Heart left ventricle (tissue), 16 donors: ENCODE results near the gene TIMD4. TPM values are rescaled to one million over a fixed set of nuclear protein-coding genes. Genes with fewer than 3 reads are reported as not detected.

Experiments
- ATAC-seq, 4 donors: fragments of 200-7000 bp; cut with Tn5 transposase; one replicate each; pipeline ENCODE4 v1.9.1; 2020 to 2022; ENCODE audit warnings: moderate library complexity in 4 of 4, mild to moderate bottlenecking in 3 of 4, moderate number of reproducible peaks in 1 of 4
- DNase-seq, 5 donors: peaks; one replicate each; pipeline ENCODE4 v3.0.0-alpha.2; 2020
- H3K27ac ChIP-seq, 12 donors: fragments of 200-600 bp; sonication (generic) in 4 of 12; one replicate each; pipeline versions ENCODE4 v1.5.0 to v1.8.0; 2016 to 2022; ENCODE audit warnings: mild to moderate bottlenecking in 2 of 12
- H3K27me3 ChIP-seq, 9 donors: fragments of 200-600 bp; sonication (generic) in 2 of 9; one replicate each; pipeline versions ENCODE4 v1.5.1 to v1.8.0; 2016 to 2022; ENCODE audit warnings: mild to moderate bottlenecking in 3 of 9
- H3K36me3 ChIP-seq, 9 donors: fragments of 200-600 bp; sonication (generic) in 2 of 9; one replicate each; pipeline versions ENCODE4 v1.5.0 to v1.8.0; 2018 to 2022; ENCODE audit warnings: mild to moderate bottlenecking in 2 of 9
- H3K4me1 ChIP-seq, 12 donors: fragments of 200-600 bp; sonication (generic) in 4 of 12; one replicate each; pipeline versions ENCODE4 v1.5.0 to v1.8.0; 2016 to 2022; ENCODE audit warnings: mild to moderate bottlenecking in 3 of 12
- H3K4me3 ChIP-seq, 12 donors: fragments of 200-600 bp; sonication (generic) in 4 of 12; one replicate each; pipeline versions ENCODE4 v1.5.0 to v1.8.0; 2017 to 2022; ENCODE audit warnings: mild to moderate bottlenecking in 9 of 12, moderate library complexity in 4 of 12
- H3K9me3 ChIP-seq, 12 donors: fragments of 200-600 bp; sonication (generic) in 4 of 12; one replicate each; pipeline versions ENCODE4 v1.5.0 to v1.8.0; 2016 to 2022; ENCODE audit warnings: mild to moderate bottlenecking in 1 of 12
- CTCF ChIP-seq, 12 donors: fragments of 200-600 bp; sonication (generic) in 4 of 12; IDR thresholded peaks; one replicate each; pipeline versions ENCODE4 v1.5.0 to v1.8.0; 2018 to 2022; ENCODE audit warnings: antibody characterized with exemption in 12 of 12, mild to moderate bottlenecking in 5 of 12
- POLR2A ChIP-seq, 2 donors: fragments of 450-650 bp; IDR thresholded peaks; one replicate each; pipeline ENCODE4 v1.6.1; 2017; ENCODE audit warnings: antibody characterized with exemption in 2 of 2, mild to moderate bottlenecking in 2 of 2, moderate library complexity in 2 of 2
- WGBS, 4 donors: extraction: QIAGEN DNeasy Blood & Tissue Kit in 2 of 4; methylation state at CpG; one replicate each; pipeline versions ENCODE4 v1.1.5 to v1.1.7; 2013 to 2018; 5-methylcytosine and 5-hydroxymethylcytosine counted together
- intact Hi-C, 10 donors: fragments of 100-400 bp; cut with DNase I; formaldehyde crosslinking; loops; one replicate each; pipeline versions ENCODE4 v1.11.1 to v1.14.2; 2022
- polyA plus RNA-seq, 2 donors: library from polyadenylated mRNA; stranded (reverse); fragments of 200-250 nt; gene quantifications; one replicate each; pipeline ENCODE4 v1.2.3, GENCODE V29; 2013
- total RNA-seq, 9 donors: library from RNA; depleted of rRNA in 2 of 9; stranded (reverse); fragments of >200 nt in 2 of 9; fragmentation: NEBNext Ultra II Directional in 3 of 9; extraction: Animal tissue kit (Norgen Biotek cat#: 25700) in 3 of 9; gene quantifications; one replicate each; pipeline versions ENCODE4 v1.1.0 to v1.2.4, GENCODE V29; 2016 to 2023
- donor health status: ischemic (EF 13 %, LVEDD 7.1; RV severe dilation, severe dysfunction).
- donor health status: healthy with polysubstance abuse.
- donor health status: DM: no; HTN: yes; CAD: no.
- donor health status: DM: no; HTN: no; CAD: no.
- donor health status: ischemic (EF 25% LVEDD 6.9; RV normal size, moderate dysfunction).
- donor health status: ischemic (EF 25% LVEDD 5.7; RV mildly dilated, moderate dysfunction).
- donor health status: healthy.
- donor health status: DM: yes; HTN: yes; CAD: no.
- donor health status: ischemic (EF 35%, LVEDD 5.7; RV mildly dilated, moderate dysfunction).
- donor health status: nonischemic (EF 11% LVEDD 7.7; RV severe dilation, severe dysfunction).
- donor health status: DM: yes; HTN: yes; CAD: no.
- donor health status: PGD.
- donor health status: ischemic (EF 29% LVEDD 5.4; RV normal size, mild dysfunction).
- donor health status: nonischemic (EF 23%, LVEDD 6.1; RV moderate dilation, normal function).

TIMD4 gene
- total and polyA plus RNA-seq, 11 donors, result 0.42 to 14.8 (median 0.45) TPM; not detected in 8

- TF ChIP-seq CTCF (IDR thresholded peaks at IDR 0.05) (no peak), POLR2A (IDR thresholded peaks at IDR 0.05) (no peak)
- Histone ChIP-seq H3K36me3 (no peaks in the 10 kb centered on the region), H3K27ac (no peak overlapping the region), H3K4me1 (no peaks in the 10 kb centered on the region), H3K4me3 (no peak overlapping the region), H3K9me3 (peaks cover 0 to 3% (median 0%) of the 10 kb centered on the region in 12 donors), H3K27me3 (no peaks in the 10 kb centered on the region)
- 81 to 82% (median 82%) methylated on average over 4 of the region's 4 CpGs for WGBS, 4 donors
- DNase-seq (no peak), ATAC-seq (no peak)
- intact Hi-C loops, result no loop called here
Observed at GRCh38 chr5:156991714-156992113, 28.7 kb upstream of the TIMD4 start.

DNA sequence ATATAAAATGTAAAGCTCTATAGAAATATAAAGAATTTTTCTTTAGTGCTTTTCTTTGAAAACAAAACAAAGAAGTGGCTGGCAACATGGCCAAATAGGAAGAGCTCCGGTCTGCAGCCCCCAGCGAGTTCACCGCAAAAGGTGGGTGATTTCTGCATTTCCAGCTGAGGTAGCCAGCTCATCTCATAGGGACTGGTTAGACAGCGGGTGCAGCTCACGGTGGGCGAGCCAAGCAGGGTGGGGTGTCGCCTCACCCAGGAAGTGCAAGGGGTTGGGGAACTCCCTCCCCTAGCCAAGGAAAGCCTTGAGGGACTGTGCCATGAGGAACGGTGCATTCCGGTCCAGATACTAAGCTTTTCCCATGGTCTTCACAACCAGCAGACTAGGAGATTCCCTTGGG lies 21.0 kb upstream of the TIMD4 start:
- DNase-seq (no peak), ATAC-seq (no peak)
- Histone ChIP-seq H3K27me3 (peaks cover 0 to 13% (median 0%) of the 10 kb centered on the region in 9 donors), H3K27ac (no peak overlapping the region), H3K36me3 (no peaks in the 10 kb centered on the region), H3K4me3 (no peak overlapping the region), H3K9me3 (no peaks in the 10 kb centered on the region), H3K4me1 (peaks cover 0 to 14% (median 0%) of the 10 kb centered on the region in 12 donors)
- 87 to 93% (median 93%) methylated on average over 9 of the region's 9 CpGs for WGBS, 4 donors
- intact Hi-C loops, result no loop called here
- TF ChIP-seq CTCF (IDR thresholded peaks at IDR 0.05), result no peak

GRCh38 chr5:156981481-156981880 lies 18.5 kb upstream of the TIMD4 start:
- H3K36me3 ChIP-seq, result no peaks in the 10 kb centered on the region
- no peak overlapping the region for H3K4me3 ChIP-seq
- H3K9me3 ChIP-seq, result no peaks in the 10 kb centered on the region
- H3K4me1 ChIP-seq, result peaks cover 0 to 14% (median 0%) of the 10 kb centered on the region in 12 donors
- no peak for TF ChIP-seq CTCF (IDR thresholded peaks at IDR 0.05)
- TF ChIP-seq POLR2A (IDR thresholded peaks at IDR 0.05), result no peak
- DNase-seq (no peak), ATAC-seq (no peak)
- H3K27ac ChIP-seq, result no peak overlapping the region
- H3K27me3 ChIP-seq, result peaks cover 0 to 17% (median 0%) of the 10 kb centered on the region in 9 donors
- intact Hi-C loops, result no loop called here

GRCh38 chr5:156974328-156974727 lies 11.3 kb upstream of the TIMD4 start:
- TF ChIP-seq CTCF (IDR thresholded peaks at IDR 0.05) (no peak), POLR2A (IDR thresholded peaks at IDR 0.05) (no peak)
- Histone ChIP-seq H3K27ac (no peak overlapping the region), H3K27me3 (peaks cover 0 to 7% (median 0%) of the 10 kb centered on the region in 9 donors), H3K4me1 (no peaks in the 10 kb centered on the region), H3K4me3 (no peak overlapping the region), H3K9me3 (no peaks in the 10 kb centered on the region), H3K36me3 (no peaks in the 10 kb centered on the region)
- DNase-seq (no peak), ATAC-seq (no peak)
- intact Hi-C loops, result no loop called here
- 85 to 90% (median 88%) methylated on average over 6 of the region's 6 CpGs for WGBS, 4 donors
